ENCODE measurements around the gene KIF3C.

The KIF3C gene

GRCh38 chr2:25895610-25896009 lies 86.7 kb downstream of the KIF3C start:
- DNase-seq (ENCODE audit: low read depth, low spot score), result no peak

DNA sequence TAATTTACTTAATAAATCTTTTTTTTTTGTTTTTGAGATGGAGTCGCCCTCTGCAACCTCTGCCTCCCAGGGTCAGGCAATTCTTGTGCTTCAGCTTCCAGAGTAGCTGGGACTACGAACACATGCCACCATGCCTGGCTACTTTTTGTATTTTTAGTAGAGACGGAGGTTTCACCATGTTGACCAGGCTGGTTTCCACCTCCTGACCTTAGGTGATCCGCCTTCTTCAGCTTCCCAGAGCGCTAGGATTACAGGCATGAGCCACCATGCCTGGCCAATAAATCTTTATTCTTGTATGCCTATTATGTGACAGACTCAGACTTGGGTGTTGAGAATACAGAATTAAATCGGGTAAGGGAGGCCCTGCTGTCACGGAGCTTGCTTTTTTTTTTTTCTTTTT lies 87.3 kb downstream of the KIF3C start:
- Histone ChIP-seq H3K9ac (ENCODE audit: insufficient read length, low read depth) (no peak overlapping the region), H3K4me1 (ENCODE audit: insufficient read depth, insufficient read length) (peaks cover 2% of the 10 kb centered on the region), H3K36me3 (ENCODE audit: insufficient read depth, insufficient read length, low read length) (no peaks in the 10 kb centered on the region), H3K9me3 (ENCODE audit: insufficient read depth, low read length) (no peaks in the 10 kb centered on the region), H3K4me3 (ENCODE audit: insufficient read length, low read depth) (no peak overlapping the region), H3K27me3 (ENCODE audit: insufficient read depth, insufficient read length) (no peaks in the 10 kb centered on the region)
- TF ChIP-seq SUZ12 (IDR thresholded peaks at IDR 0.05; ENCODE audit: extremely low read depth, insufficient read depth, insufficient read length) (no peak), YY1 (IDR thresholded peaks at IDR 0.05; ENCODE audit: insufficient read depth, insufficient read length) (no peak), ZNF274 (IDR thresholded peaks at IDR 0.05; ENCODE audit: low read depth, low read length) (no peak)
- no peak for DNase-seq (ENCODE audit: low read depth, low spot score)

More at GRCh38 chr2:25895610-25896009, 86.7 kb downstream of the KIF3C start:
- no peaks in the 10 kb centered on the region for H3K27me3 ChIP-seq (ENCODE audit: insufficient read depth, insufficient read length)
- H3K4me3 ChIP-seq (ENCODE audit: insufficient read length, low read depth), result no peak overlapping the region
- H3K9me3 ChIP-seq (ENCODE audit: insufficient read depth, low read length), result no peaks in the 10 kb centered on the region
- TF ChIP-seq YY1 (IDR thresholded peaks at IDR 0.05; ENCODE audit: insufficient read depth, insufficient read length) (no peak), SUZ12 (IDR thresholded peaks at IDR 0.05; ENCODE audit: extremely low read depth, insufficient read depth, insufficient read length) (no peak)
- no peaks in the 10 kb centered on the region for H3K36me3 ChIP-seq (ENCODE audit: insufficient read depth, insufficient read length, low read length)
- H3K9ac ChIP-seq (ENCODE audit: insufficient read length, low read depth), result no peak overlapping the region
- H3K4me1 ChIP-seq (ENCODE audit: insufficient read depth, insufficient read length), result peaks cover 2% of the 10 kb centered on the region

- no peaks in the 10 kb centered on the region for H3K36me3 ChIP-seq (ENCODE audit: insufficient read depth, insufficient read length, low read length)
- no peak for DNase-seq (ENCODE audit: low read depth, low spot score)
- H3K9me3 ChIP-seq (ENCODE audit: insufficient read depth, low read length), result no peaks in the 10 kb centered on the region
- no peak for TF ChIP-seq YY1 (IDR thresholded peaks at IDR 0.05; ENCODE audit: insufficient read depth, insufficient read length)
- no peak for TF ChIP-seq ZNF274 (IDR thresholded peaks at IDR 0.05; ENCODE audit: low read depth, low read length)
- no peak for TF ChIP-seq SUZ12 (IDR thresholded peaks at IDR 0.05; ENCODE audit: extremely low read depth, insufficient read depth, insufficient read length)
- no peak overlapping the region for H3K9ac ChIP-seq (ENCODE audit: insufficient read length, low read depth)
- no peaks in the 10 kb centered on the region for H3K27me3 ChIP-seq (ENCODE audit: insufficient read depth, insufficient read length)
- H3K4me3 ChIP-seq (ENCODE audit: insufficient read length, low read depth), result no peak overlapping the region
- H3K4me1 ChIP-seq (ENCODE audit: insufficient read depth, insufficient read length), result peaks cover 2% of the 10 kb centered on the region
Observed at GRCh38 chr2:25894135-25894830, 88.0 kb downstream of the KIF3C start.

- Histone ChIP-seq H3K4me1 (ENCODE audit: insufficient read depth, insufficient read length) (peaks cover 2% of the 10 kb centered on the region), H3K9ac (ENCODE audit: insufficient read length, low read depth) (no peak overlapping the region), H3K9me3 (ENCODE audit: insufficient read depth, low read length) (no peaks in the 10 kb centered on the region)
Observed at GRCh38 chr2:25891672-25892071, 90.6 kb downstream of the KIF3C start.

DNA sequence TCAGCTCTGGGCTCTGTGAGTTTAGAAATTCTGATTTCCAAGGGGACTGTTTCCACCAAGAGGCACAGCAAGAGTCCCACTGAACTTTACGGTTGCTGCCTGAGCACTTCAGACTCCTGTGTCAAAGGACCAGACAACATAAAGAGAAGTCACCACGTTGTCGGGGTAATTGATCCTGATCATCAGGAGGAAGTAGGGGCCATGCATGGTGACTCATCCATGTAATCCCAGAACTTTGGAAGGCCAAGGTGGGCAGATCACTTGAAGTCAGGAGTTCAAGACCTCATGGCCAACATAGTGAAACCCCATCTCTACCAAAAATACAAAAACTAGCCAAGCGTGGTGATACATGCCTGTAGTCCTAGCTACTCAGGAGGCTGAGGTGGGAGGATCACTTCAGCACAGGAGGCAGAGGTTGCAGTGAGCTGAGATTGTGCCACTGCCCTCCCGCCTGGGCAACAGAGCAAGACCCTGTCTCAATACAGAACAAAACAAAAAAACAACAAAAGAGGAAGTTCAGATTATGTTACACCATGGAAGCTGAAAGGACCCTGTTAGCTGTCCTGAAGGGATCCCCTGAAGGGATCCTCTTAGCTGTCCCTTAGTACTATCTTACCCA lies 94.6 kb downstream of the KIF3C start:
- Histone ChIP-seq H3K9ac (ENCODE audit: insufficient read length, low read depth) (no peak overlapping the region), H3K9me3 (ENCODE audit: insufficient read depth, low read length) (no peaks in the 10 kb centered on the region), H3K4me1 (ENCODE audit: insufficient read depth, insufficient read length) (no peaks in the 10 kb centered on the region), H3K27me3 (ENCODE audit: insufficient read depth, insufficient read length) (no peaks in the 10 kb centered on the region), H3K4me3 (ENCODE audit: insufficient read length, low read depth) (no peak overlapping the region), H3K36me3 (ENCODE audit: insufficient read depth, insufficient read length, low read length) (no peaks in the 10 kb centered on the region)
- DNase-seq (ENCODE audit: low read depth, low spot score), result no peak
- TF ChIP-seq SUZ12 (IDR thresholded peaks at IDR 0.05; ENCODE audit: extremely low read depth, insufficient read depth, insufficient read length) (no peak), YY1 (IDR thresholded peaks at IDR 0.05; ENCODE audit: insufficient read depth, insufficient read length) (no peak), ZNF274 (IDR thresholded peaks at IDR 0.05; ENCODE audit: low read depth, low read length) (no peak)

More at GRCh38 chr2:25891672-25892071, 90.6 kb downstream of the KIF3C start:
- Histone ChIP-seq H3K36me3 (ENCODE audit: insufficient read depth, insufficient read length, low read length) (no peaks in the 10 kb centered on the region), H3K4me3 (ENCODE audit: insufficient read length, low read depth) (no peak overlapping the region), H3K27me3 (ENCODE audit: insufficient read depth, insufficient read length) (no peaks in the 10 kb centered on the region)
- TF ChIP-seq YY1 (IDR thresholded peaks at IDR 0.05; ENCODE audit: insufficient read depth, insufficient read length) (no peak), SUZ12 (IDR thresholded peaks at IDR 0.05; ENCODE audit: extremely low read depth, insufficient read depth, insufficient read length) (no peak), ZNF274 (IDR thresholded peaks at IDR 0.05; ENCODE audit: low read depth, low read length) (no peak)
- DNase-seq (ENCODE audit: low read depth, low spot score), result no peak

DNA sequence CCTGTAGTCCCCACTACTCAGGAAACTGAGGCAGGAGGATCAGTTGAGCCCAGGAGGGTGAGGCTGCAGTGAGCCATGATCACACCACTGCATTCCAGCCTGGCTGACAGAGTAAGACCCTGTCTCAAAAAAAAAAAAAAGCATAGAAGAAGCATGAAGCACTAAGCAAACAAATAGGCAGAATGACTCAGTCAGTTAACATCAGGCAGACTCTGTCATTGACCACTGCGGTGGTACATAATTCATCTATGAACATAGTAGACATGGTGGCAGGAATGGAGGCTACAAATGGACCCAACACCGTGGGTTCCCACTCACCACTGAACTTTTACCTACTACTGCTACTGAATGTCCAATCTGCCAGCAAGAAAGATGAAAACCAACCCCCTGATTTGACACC lies 96.4 kb downstream of the KIF3C start:
- Histone ChIP-seq H3K4me1 (ENCODE audit: insufficient read depth, insufficient read length) (no peaks in the 10 kb centered on the region), H3K36me3 (ENCODE audit: insufficient read depth, insufficient read length, low read length) (no peaks in the 10 kb centered on the region), H3K27me3 (ENCODE audit: insufficient read depth, insufficient read length) (no peaks in the 10 kb centered on the region), H3K4me3 (ENCODE audit: insufficient read length, low read depth) (no peak overlapping the region), H3K9ac (ENCODE audit: insufficient read length, low read depth) (no peak overlapping the region), H3K9me3 (ENCODE audit: insufficient read depth, low read length) (no peaks in the 10 kb centered on the region)
- TF ChIP-seq ZNF274 (IDR thresholded peaks at IDR 0.05; ENCODE audit: low read depth, low read length) (no peak), YY1 (IDR thresholded peaks at IDR 0.05; ENCODE audit: insufficient read depth, insufficient read length) (no peak), SUZ12 (IDR thresholded peaks at IDR 0.05; ENCODE audit: extremely low read depth, insufficient read depth, insufficient read length) (no peak)
- no peak for DNase-seq (ENCODE audit: low read depth, low spot score)

DNA sequence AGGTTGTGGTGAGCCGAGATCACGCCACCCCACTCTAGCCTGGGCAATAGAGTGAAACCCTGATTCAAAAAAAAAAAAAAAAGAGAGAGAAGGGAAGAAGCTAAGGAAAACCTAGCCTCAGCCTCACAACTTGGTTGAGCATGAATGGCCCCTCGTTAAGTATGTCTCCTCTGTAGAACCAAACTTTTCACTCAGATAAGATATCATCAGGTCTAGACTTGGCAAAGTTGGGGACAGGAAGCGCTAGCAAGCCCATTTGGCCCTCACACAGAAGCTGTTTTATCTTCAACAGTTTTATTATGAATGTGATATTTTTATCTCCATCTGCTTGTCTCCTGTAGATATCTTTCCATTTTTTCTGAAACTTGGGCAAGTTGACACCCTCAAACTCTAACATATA lies 100.5 kb downstream of the KIF3C start:
- no peak overlapping the region for H3K4me3 ChIP-seq (ENCODE audit: insufficient read length, low read depth)
- DNase-seq (ENCODE audit: low read depth, low spot score), result no peak
- TF ChIP-seq ZNF274 (IDR thresholded peaks at IDR 0.05; ENCODE audit: low read depth, low read length), result no peak
- no peak for TF ChIP-seq YY1 (IDR thresholded peaks at IDR 0.05; ENCODE audit: insufficient read depth, insufficient read length)
- no peak for TF ChIP-seq SUZ12 (IDR thresholded peaks at IDR 0.05; ENCODE audit: extremely low read depth, insufficient read depth, insufficient read length)

More for the DNA sequence above, 100.5 kb downstream of the KIF3C start:
- H3K27me3 ChIP-seq (ENCODE audit: insufficient read depth, insufficient read length), result no peaks in the 10 kb centered on the region
- H3K36me3 ChIP-seq (ENCODE audit: insufficient read depth, insufficient read length, low read length), result no peaks in the 10 kb centered on the region
- no peak overlapping the region for H3K9ac ChIP-seq (ENCODE audit: insufficient read length, low read depth)
- H3K4me1 ChIP-seq (ENCODE audit: insufficient read depth, insufficient read length), result no peaks in the 10 kb centered on the region
- no peaks in the 10 kb centered on the region for H3K9me3 ChIP-seq (ENCODE audit: insufficient read depth, low read length)

Measured in NT2/D1 (cell line).